ENCODE results near the gene RGS12. TPM values are rescaled to one million over a fixed set of nuclear protein-coding genes. Genes with fewer than 3 reads are reported as not detected.

The RGS12 gene
- total and polyA plus RNA-seq, 2 of the 8 experiments (the other 6 are each of a cell fraction or from before 2014, with no cell fraction given): 6.0 to 16.4 TPM

DNA sequence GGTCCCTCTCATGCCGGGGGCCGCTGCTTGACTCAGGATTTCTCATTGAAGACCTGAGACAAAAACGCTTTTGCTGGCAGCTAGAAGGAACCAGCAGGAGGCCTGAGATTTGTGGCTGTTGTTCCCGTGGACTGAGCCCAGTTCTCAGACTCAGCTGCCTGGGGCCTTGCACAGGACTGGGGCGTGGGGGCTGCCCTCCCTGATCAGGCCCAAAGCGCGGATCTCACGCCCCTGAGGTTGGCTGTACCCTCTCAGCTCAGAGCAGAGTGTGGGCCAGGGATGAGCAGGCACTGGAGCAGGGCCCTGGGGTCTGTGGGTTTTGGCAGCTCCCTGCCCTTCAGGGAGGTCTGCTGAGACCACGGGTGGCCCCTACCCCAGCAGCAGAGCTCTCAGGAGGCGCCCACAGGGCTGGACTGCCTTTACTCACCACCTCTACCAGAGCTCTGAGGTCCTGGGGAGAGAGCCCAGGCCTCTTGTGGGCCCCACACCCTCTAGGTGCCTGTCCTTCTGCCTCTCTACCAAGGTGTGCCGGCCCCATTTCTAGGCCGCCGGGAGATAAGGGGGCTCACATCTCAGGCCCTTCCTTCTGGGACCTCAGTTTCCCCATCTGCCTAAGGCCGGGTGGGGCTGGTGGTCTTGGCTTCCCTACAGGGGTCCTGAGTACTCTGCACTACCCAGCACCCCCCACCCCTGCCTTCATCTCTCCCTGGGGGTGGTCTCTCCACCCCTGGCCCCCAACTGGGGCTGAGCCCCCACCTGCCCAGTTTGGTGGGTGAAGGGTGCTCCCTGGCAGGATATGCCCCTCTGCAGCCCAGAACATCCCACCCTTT is 38.3 kb upstream of the RGS12 start (continued):
- TF ChIP-seq, protein P1, sequence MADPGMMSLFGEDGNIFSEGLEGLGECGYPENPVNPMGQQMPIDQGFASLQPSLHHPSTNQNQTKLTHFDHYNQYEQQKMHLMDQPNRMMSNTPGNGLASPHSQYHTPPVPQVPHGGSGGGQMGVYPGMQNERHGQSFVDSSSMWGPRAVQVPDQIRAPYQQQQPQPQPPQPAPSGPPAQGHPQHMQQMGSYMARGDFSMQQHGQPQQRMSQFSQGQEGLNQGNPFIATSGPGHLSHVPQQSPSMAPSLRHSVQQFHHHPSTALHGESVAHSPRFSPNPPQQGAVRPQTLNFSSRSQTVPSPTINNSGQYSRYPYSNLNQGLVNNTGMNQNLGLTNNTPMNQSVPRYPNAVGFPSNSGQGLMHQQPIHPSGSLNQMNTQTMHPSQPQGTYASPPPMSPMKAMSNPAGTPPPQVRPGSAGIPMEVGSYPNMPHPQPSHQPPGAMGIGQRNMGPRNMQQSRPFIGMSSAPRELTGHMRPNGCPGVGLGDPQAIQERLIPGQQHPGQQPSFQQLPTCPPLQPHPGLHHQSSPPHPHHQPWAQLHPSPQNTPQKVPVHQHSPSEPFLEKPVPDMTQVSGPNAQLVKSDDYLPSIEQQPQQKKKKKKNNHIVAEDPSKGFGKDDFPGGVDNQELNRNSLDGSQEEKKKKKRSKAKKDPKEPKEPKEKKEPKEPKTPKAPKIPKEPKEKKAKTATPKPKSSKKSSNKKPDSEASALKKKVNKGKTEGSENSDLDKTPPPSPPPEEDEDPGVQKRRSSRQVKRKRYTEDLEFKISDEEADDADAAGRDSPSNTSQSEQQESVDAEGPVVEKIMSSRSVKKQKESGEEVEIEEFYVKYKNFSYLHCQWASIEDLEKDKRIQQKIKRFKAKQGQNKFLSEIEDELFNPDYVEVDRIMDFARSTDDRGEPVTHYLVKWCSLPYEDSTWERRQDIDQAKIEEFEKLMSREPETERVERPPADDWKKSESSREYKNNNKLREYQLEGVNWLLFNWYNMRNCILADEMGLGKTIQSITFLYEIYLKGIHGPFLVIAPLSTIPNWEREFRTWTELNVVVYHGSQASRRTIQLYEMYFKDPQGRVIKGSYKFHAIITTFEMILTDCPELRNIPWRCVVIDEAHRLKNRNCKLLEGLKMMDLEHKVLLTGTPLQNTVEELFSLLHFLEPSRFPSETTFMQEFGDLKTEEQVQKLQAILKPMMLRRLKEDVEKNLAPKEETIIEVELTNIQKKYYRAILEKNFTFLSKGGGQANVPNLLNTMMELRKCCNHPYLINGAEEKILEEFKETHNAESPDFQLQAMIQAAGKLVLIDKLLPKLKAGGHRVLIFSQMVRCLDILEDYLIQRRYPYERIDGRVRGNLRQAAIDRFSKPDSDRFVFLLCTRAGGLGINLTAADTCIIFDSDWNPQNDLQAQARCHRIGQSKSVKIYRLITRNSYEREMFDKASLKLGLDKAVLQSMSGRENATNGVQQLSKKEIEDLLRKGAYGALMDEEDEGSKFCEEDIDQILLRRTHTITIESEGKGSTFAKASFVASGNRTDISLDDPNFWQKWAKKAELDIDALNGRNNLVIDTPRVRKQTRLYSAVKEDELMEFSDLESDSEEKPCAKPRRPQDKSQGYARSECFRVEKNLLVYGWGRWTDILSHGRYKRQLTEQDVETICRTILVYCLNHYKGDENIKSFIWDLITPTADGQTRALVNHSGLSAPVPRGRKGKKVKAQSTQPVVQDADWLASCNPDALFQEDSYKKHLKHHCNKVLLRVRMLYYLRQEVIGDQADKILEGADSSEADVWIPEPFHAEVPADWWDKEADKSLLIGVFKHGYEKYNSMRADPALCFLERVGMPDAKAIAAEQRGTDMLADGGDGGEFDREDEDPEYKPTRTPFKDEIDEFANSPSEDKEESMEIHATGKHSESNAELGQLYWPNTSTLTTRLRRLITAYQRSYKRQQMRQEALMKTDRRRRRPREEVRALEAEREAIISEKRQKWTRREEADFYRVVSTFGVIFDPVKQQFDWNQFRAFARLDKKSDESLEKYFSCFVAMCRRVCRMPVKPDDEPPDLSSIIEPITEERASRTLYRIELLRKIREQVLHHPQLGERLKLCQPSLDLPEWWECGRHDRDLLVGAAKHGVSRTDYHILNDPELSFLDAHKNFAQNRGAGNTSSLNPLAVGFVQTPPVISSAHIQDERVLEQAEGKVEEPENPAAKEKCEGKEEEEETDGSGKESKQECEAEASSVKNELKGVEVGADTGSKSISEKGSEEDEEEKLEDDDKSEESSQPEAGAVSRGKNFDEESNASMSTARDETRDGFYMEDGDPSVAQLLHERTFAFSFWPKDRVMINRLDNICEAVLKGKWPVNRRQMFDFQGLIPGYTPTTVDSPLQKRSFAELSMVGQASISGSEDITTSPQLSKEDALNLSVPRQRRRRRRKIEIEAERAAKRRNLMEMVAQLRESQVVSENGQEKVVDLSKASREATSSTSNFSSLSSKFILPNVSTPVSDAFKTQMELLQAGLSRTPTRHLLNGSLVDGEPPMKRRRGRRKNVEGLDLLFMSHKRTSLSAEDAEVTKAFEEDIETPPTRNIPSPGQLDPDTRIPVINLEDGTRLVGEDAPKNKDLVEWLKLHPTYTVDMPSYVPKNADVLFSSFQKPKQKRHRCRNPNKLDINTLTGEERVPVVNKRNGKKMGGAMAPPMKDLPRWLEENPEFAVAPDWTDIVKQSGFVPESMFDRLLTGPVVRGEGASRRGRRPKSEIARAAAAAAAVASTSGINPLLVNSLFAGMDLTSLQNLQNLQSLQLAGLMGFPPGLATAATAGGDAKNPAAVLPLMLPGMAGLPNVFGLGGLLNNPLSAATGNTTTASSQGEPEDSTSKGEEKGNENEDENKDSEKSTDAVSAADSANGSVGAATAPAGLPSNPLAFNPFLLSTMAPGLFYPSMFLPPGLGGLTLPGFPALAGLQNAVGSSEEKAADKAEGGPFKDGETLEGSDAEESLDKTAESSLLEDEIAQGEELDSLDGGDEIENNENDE (IDR thresholded peaks at IDR 0.05; ENCODE audit: insufficient replicate concordance, low read length): no peak
- TF ChIP-seq, protein P2, sequence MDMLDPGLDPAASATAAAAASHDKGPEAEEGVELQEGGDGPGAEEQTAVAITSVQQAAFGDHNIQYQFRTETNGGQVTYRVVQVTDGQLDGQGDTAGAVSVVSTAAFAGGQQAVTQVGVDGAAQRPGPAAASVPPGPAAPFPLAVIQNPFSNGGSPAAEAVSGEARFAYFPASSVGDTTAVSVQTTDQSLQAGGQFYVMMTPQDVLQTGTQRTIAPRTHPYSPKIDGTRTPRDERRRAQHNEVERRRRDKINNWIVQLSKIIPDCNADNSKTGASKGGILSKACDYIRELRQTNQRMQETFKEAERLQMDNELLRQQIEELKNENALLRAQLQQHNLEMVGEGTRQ (IDR thresholded peaks at IDR 0.05; ENCODE audit: low read length): no peak
- no peak for TF ChIP-seq SP1 (IDR thresholded peaks at IDR 0.05; ENCODE audit: low read depth, low read length)
- no peak for TF ChIP-seq FOSL1 (IDR thresholded peaks at IDR 0.05; ENCODE audit: insufficient read depth, low read depth, low read length)
- TF ChIP-seq, protein P3, sequence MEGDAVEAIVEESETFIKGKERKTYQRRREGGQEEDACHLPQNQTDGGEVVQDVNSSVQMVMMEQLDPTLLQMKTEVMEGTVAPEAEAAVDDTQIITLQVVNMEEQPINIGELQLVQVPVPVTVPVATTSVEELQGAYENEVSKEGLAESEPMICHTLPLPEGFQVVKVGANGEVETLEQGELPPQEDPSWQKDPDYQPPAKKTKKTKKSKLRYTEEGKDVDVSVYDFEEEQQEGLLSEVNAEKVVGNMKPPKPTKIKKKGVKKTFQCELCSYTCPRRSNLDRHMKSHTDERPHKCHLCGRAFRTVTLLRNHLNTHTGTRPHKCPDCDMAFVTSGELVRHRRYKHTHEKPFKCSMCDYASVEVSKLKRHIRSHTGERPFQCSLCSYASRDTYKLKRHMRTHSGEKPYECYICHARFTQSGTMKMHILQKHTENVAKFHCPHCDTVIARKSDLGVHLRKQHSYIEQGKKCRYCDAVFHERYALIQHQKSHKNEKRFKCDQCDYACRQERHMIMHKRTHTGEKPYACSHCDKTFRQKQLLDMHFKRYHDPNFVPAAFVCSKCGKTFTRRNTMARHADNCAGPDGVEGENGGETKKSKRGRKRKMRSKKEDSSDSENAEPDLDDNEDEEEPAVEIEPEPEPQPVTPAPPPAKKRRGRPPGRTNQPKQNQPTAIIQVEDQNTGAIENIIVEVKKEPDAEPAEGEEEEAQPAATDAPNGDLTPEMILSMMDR (IDR thresholded peaks at IDR 0.05; ENCODE audit: control extremely low read depth in 1 of 3, insufficient read depth in 1 of 3, low read depth in 1 of 3, low read length in 3 of 3): no peak
- no peak for TF ChIP-seq RXRA (IDR thresholded peaks at IDR 0.05; ENCODE audit: insufficient read depth, low read depth, low read length)

Measured in H1 (cell line).